ENCODE data around the gene ARMC7. TPM values are rescaled to one million over a fixed set of nuclear protein-coding genes. Genes with fewer than 3 reads are reported as not detected.

ARMC7 gene
- total and polyA plus RNA-seq, 2 of the 13 experiments (the other 11 are each of a cell fraction or from before 2014, with no cell fraction given): 3.9 to 4.2 TPM

- peak; percentile 85 for TF ChIP-seq ZGPAT (CRISPR knock-in tag; IDR thresholded peaks at IDR 0.05)
- TF ChIP-seq GMEB1 (CRISPR knock-in tag; IDR thresholded peaks at IDR 0.05; ENCODE audit: borderline replicate concordance): 0 out of 2 replicates have a peak, but pooled peaks have one; percentile 56
- TF ChIP-seq ZBTB40 (IDR thresholded peaks at IDR 0.05): no peak
- peak; percentile 59; the same call in 1 of the 2 replicates for TF ChIP-seq ZBTB40 (CRISPR knock-in tag; IDR thresholded peaks at IDR 0.05)
- no peak for TF ChIP-seq MAFG (CRISPR knock-in tag; IDR thresholded peaks at IDR 0.05)
- no peak for TF ChIP-seq ZFP82 (CRISPR knock-in tag; IDR thresholded peaks at IDR 0.05; ENCODE audit: borderline replicate concordance)
- 0 out of 2 replicates have a peak, but pooled peaks have one; percentile 51 for TF ChIP-seq TEAD2 (CRISPR knock-in tag; IDR thresholded peaks at IDR 0.05)
- TF ChIP-seq SOX5 (CRISPR knock-in tag; IDR thresholded peaks at IDR 0.05; ENCODE audit: borderline replicate concordance): peak; percentile 62; the same call in 1 of the 2 replicates
- TF ChIP-seq IRF2 (CRISPR knock-in tag; IDR thresholded peaks at IDR 0.05): peak; percentile 88
- TF ChIP-seq ZNF335 (CRISPR knock-in tag; IDR thresholded peaks at IDR 0.05): peak; percentile 85
- TF ChIP-seq ZBTB39 (CRISPR knock-in tag; IDR thresholded peaks at IDR 0.05): no peak
Observed at GRCh38 chr17:75154195-75155106, 44.7 kb downstream of the ARMC7 start, which contains the start of gene JPT1 (continued).
